Tibial artery (tissue), 4 donors: ENCODE measurements around the gene PLEKHH1.

ENCODE experiments used
- DNase-seq, 2 donors: peaks; one replicate each; pipeline ENCODE4 v3.0.0-alpha.2; 2019
- H3K27ac ChIP-seq, 2 donors: fragments of 200-600 bp; sonication (generic) in 1 of 2; 1 replicate in 1 of 2; 2 replicates in 1 of 2; pipeline ENCODE4 v1.5.1; 2018 to 2019; ENCODE audit warnings: mild to moderate bottlenecking in 1 of 2
- H3K27me3 ChIP-seq, 2 donors: fragments of 200-600 bp; sonication (generic) in 1 of 2; one replicate each; pipeline versions ENCODE4 v1.5.1 to v1.6.0; 2016 to 2019
- H3K36me3 ChIP-seq, 3 donors: fragments of 200-600 bp; sonication (generic) in 2 of 3; one replicate each; pipeline ENCODE4 v1.5.1; 2016 to 2019; ENCODE audit warnings: mild to moderate bottlenecking in 2 of 3
- H3K4me1 ChIP-seq, 4 donors: fragments of 200-600 bp; sonication (generic) in 2 of 4; 1 replicate in 3 of 4; 2 replicates in 1 of 4; pipeline ENCODE4 v1.5.1; 2016 to 2019
- H3K4me3 ChIP-seq, 2 donors: fragments of 200-600 bp; sonication (generic) in 1 of 2; 1 replicate in 1 of 2; 2 replicates in 1 of 2; pipeline ENCODE4 v1.5.1; 2018 to 2019; ENCODE audit warnings: mild to moderate bottlenecking in 2 of 2
- H3K9me3 ChIP-seq, 3 donors: fragments of 200-600 bp; sonication (generic) in 1 of 3; one replicate each; pipeline ENCODE4 v1.5.1; 2016 to 2019
- CTCF ChIP-seq, 2 experiments: fragments of 200-600 bp in 1 of 2; fragments of 450-650 bp in 1 of 2; IDR thresholded peaks; one replicate each; pipeline ENCODE4 v1.5.1; 2017 to 2019; ENCODE audit warnings: antibody characterized with exemption in 2 of 2, mild to moderate bottlenecking in 1 of 2, moderate library complexity in 1 of 2
- intact Hi-C: fragments of 100-400 bp; cut with DNase I; formaldehyde crosslinking; loops from one replicate; pipeline ENCODE4 v1.15.0; 2023; ENCODE audit warnings: low total_unique reads

PLEKHH1 gene

GRCh38 chr14:67516676-67517075 lies 16.4 kb upstream of the PLEKHH1 start:
- intact Hi-C loops, result no loop called here
- no peak overlapping the region for H3K4me3 ChIP-seq
- no peaks in the 10 kb centered on the region for H3K36me3 ChIP-seq
- DNase-seq, result no peak
- peaks cover 0 to 18% (median 13%) of the 10 kb centered on the region in 4 donors for H3K4me1 ChIP-seq
- H3K27ac ChIP-seq, result no peak overlapping the region
- H3K9me3 ChIP-seq, result no peaks in the 10 kb centered on the region
- TF ChIP-seq CTCF (IDR thresholded peaks at IDR 0.05), result no peak
- peaks cover 0 to 16% of the 10 kb centered on the region in 2 donors for H3K27me3 ChIP-seq

- Histone ChIP-seq H3K4me1 (peaks cover 0 to 18% (median 13%) of the 10 kb centered on the region in 4 donors), H3K27me3 (peaks cover 0 to 17% of the 10 kb centered on the region in 2 donors), H3K9me3 (no peaks in the 10 kb centered on the region), H3K4me3 (no peak overlapping the region), H3K27ac (no peak overlapping the region), H3K36me3 (no peaks in the 10 kb centered on the region)
- intact Hi-C loops, result no loop called here
- TF ChIP-seq CTCF (IDR thresholded peaks at IDR 0.05), result no peak
- DNase-seq, result no peak
Measured at GRCh38 chr14:67517083-67517482, 16.0 kb upstream of the PLEKHH1 start.

- H3K36me3 ChIP-seq, result no peaks in the 10 kb centered on the region
- H3K4me1 ChIP-seq, result peaks cover 0 to 10% (median 7%) of the 10 kb centered on the region in 4 donors
- no peak for DNase-seq
Measured at GRCh38 chr14:67519406-67519805, 13.7 kb upstream of the PLEKHH1 start.

GRCh38 chr14:67520482-67520881 lies 12.6 kb upstream of the PLEKHH1 start:
- Histone ChIP-seq H3K27me3 (peaks cover 0 to 41% of the 10 kb centered on the region in 2 donors), H3K4me3 (no peak overlapping the region), H3K27ac (no peak overlapping the region), H3K36me3 (no peaks in the 10 kb centered on the region), H3K9me3 (no peaks in the 10 kb centered on the region), H3K4me1 (peaks cover 0 to 6% (median 2%) of the 10 kb centered on the region in 4 donors)
- intact Hi-C loops, result no loop called here
- no peak for TF ChIP-seq CTCF (IDR thresholded peaks at IDR 0.05)
- no peak for DNase-seq

More at GRCh38 chr14:67519406-67519805, 13.7 kb upstream of the PLEKHH1 start:
- H3K27ac ChIP-seq, result no peak overlapping the region
- TF ChIP-seq CTCF (IDR thresholded peaks at IDR 0.05), result no peak
- H3K4me3 ChIP-seq, result no peak overlapping the region
- H3K27me3 ChIP-seq, result peaks cover 0 to 31% of the 10 kb centered on the region in 2 donors
- intact Hi-C loops, result no loop called here
- no peaks in the 10 kb centered on the region for H3K9me3 ChIP-seq

GRCh38 chr14:67522270-67522669 lies 10.8 kb upstream of the PLEKHH1 start:
- DNase-seq, result no peak
- Histone ChIP-seq H3K9me3 (no peaks in the 10 kb centered on the region), H3K4me3 (no peak overlapping the region), H3K36me3 (no peaks in the 10 kb centered on the region), H3K27me3 (peaks cover 0 to 49% of the 10 kb centered on the region in 2 donors), H3K4me1 (no peaks in the 10 kb centered on the region), H3K27ac (no peak overlapping the region)
- TF ChIP-seq CTCF (IDR thresholded peaks at IDR 0.05), result no peak
- intact Hi-C loops, result no loop called here
